HepG2 (cell line): ENCODE measurements around the gene VEGFB. TPM values are rescaled to one million over a fixed set of nuclear protein-coding genes. Genes with fewer than 3 reads are reported as not detected.

Experiments used
- CENPX ChIP-seq: sonication (generic); formaldehyde crosslinking; IDR thresholded peaks from 2 replicates; pipeline ENCODE4 v1.9.0; 2021; ENCODE audit warnings: mild to moderate bottlenecking, missing genetic modification reagents, moderate library complexity
- KMT2A ChIP-seq: sonication (generic); formaldehyde crosslinking; IDR thresholded peaks from 2 replicates; pipeline ENCODE4 v1.4.0; 2020; ENCODE audit warnings: missing genetic modification reagents
- MXD4 ChIP-seq: IDR thresholded peaks from 2 replicates; pipeline ENCODE4 v1.6.1; 2016; ENCODE audit warnings: mild to moderate bottlenecking, missing biosample characterization, missing genetic modification reagents
- NFRKB ChIP-seq: fragments of 450-650 bp; IDR thresholded peaks from 2 replicates; pipeline ENCODE4 v1.6.1; 2017
- NR1H2 ChIP-seq: sonication (generic); formaldehyde crosslinking; IDR thresholded peaks from 2 replicates; pipeline ENCODE4 v1.8.1; 2022; ENCODE audit warnings: low read depth, missing genetic modification reagents, borderline replicate concordance
- PAF1 ChIP-seq: IDR thresholded peaks from 2 replicates; pipeline ENCODE4 v1.6.1; 2016; ENCODE audit warnings: missing genetic modification reagents, missing compliant biosample characterization
- RARA ChIP-seq: IDR thresholded peaks from 2 replicates; pipeline ENCODE4 v1.6.1; 2016; ENCODE audit warnings: missing genetic modification reagents, missing compliant biosample characterization
- REXO4 ChIP-seq: sonication (generic); formaldehyde crosslinking; IDR thresholded peaks from 2 replicates; pipeline ENCODE4 v1.8.0; 2022; ENCODE audit warnings: missing genetic modification reagents, mild to moderate bottlenecking, borderline replicate concordance
- SP5 ChIP-seq: IDR thresholded peaks from 2 replicates; pipeline ENCODE4 v1.6.1; 2016; ENCODE audit warnings: low read depth, borderline replicate concordance
- ZEB1 ChIP-seq: IDR thresholded peaks from 2 replicates; pipeline ENCODE4 v1.6.1; 2012; ENCODE audit warnings: mild to moderate bottlenecking, low read depth, inconsistent platforms; ENCODE audit not compliant: insufficient replicate concordance
- ZNF251 ChIP-seq: sonication (generic); formaldehyde crosslinking; IDR thresholded peaks from 2 replicates; pipeline ENCODE4 v1.9.0; 2021; ENCODE audit warnings: mild to moderate bottlenecking, missing genetic modification reagents
- ZNF644 ChIP-seq: IDR thresholded peaks from 2 replicates; pipeline ENCODE4 v1.6.1; 2016; ENCODE audit warnings: low read depth
- polyA plus RNA-seq, 8 experiments: library from polyadenylated mRNA; depleted of rRNA in 3 of 8; stranded (reverse) in 7 of 8; unstranded in 1 of 8; fragments of >200 nt; fragmentation: Illumina TruSeq in 4 of 8; extraction: Trizol in 4 of 8; gene quantifications; 2 replicates each; pipeline versions ENCODE4 v1.2.1 to v1.2.3, GENCODE V29; 2011 to 2016; ENCODE audit warnings: low read depth in 4 of 8, missing spikeins in 1 of 8, mixed read lengths in 1 of 8; ENCODE audit not compliant: insufficient read depth in 1 of 8
- total RNA-seq, 5 experiments: library from RNA; depleted of rRNA; stranded (reverse); fragments of >200 nt; fragmentation: Illumina TruSeq; extraction: Trizol; gene quantifications; 2 replicates each; pipeline ENCODE4 v1.2.3, GENCODE V29; 2016; ENCODE audit warnings: low read depth in 1 of 5
- TF ChIP-seq, protein P1 (sequence below): sonication (generic); formaldehyde crosslinking; IDR thresholded peaks from 2 replicates; pipeline ENCODE4 v1.4.0; 2020; ENCODE audit warnings: mild to moderate bottlenecking, low read depth, missing genetic modification reagents
- TF ChIP-seq, protein P2 (sequence below): IDR thresholded peaks from 2 replicates; pipeline ENCODE4 v1.6.1; 2016; ENCODE audit warnings: missing genetic modification reagents, missing compliant biosample characterization
- TF ChIP-seq, protein P3 (sequence below), 2 experiments: fragments of 450-650 bp in 1 of 2; sonication (generic) in 1 of 2; formaldehyde crosslinking in 1 of 2; IDR thresholded peaks; 2 replicates each; pipeline versions ENCODE4 v1.6.1 to v1.8.0; 2016 to 2022; ENCODE audit warnings: antibody characterized with exemption in 1 of 2, mild to moderate bottlenecking in 1 of 2, missing genetic modification reagents in 1 of 2
- TF ChIP-seq, protein P4 (sequence below): sonication (generic); formaldehyde crosslinking; conservative IDR thresholded peaks from 2 replicates; pipeline ENCODE4 v1.8.0; 2022; ENCODE audit warnings: low read depth, missing genetic modification reagents

VEGFB gene
- total and polyA plus RNA-seq, 2 of the 13 experiments (the other 11 are each of a cell fraction or from before 2014, with no cell fraction given) = 9.0 to 11.3 TPM

DNA sequence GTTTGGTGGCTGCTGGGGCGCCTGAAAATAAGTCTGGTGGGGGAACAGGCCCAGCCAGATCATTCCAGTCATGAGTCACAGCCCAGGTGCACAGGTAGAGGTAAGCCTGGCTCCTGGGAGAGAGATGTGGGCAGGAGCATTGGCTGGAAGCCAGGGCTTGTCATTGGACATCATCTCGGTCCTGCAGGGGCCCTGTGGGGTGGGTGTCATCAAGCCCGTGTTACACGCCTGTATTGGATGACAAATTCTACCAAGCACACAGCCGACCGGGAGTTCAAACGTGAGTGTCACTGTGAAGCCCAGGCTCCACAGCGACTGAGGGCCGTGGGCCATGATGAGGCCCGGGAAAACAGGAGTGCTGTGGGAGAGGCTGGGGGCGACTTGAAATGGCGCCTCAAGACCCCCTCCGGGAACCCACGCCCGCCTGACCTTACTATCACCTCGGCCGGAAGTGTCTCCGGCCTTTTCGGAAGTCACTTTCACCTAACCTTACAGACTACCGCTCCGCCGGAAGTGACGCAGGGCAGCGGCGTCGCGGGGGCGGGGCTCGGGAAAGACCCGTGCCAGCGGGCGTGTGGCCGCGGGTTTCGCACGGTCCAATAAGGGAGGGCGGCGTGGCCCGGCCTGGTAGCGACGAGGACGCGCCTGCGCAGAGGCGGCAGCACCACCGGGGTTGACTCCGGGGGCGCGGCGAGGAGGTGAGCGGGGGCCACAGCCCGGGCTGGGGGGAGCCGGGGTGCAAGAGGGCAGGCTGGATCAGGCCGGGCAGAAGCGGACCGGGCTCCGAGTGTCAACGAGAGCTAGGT, 6.3 kb downstream of the VEGFB start, which contains the start of gene FKBP2 (continued):
- TF ChIP-seq PAF1 = no peak
- TF ChIP-seq MXD4 (CRISPR knock-in tag) = no peak
- 0 out of 2 replicates have a peak, but pooled peaks have one; percentile 36 for TF ChIP-seq KMT2A (CRISPR knock-in tag)
- TF ChIP-seq, protein P1, sequence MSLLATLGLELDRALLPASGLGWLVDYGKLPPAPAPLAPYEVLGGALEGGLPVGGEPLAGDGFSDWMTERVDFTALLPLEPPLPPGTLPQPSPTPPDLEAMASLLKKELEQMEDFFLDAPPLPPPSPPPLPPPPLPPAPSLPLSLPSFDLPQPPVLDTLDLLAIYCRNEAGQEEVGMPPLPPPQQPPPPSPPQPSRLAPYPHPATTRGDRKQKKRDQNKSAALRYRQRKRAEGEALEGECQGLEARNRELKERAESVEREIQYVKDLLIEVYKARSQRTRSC (CRISPR knock-in tag) = no peak
- TF ChIP-seq ZEB1 = peak; percentile 55
- no peak for TF ChIP-seq ZNF251 (CRISPR knock-in tag)
- TF ChIP-seq, protein P2, sequence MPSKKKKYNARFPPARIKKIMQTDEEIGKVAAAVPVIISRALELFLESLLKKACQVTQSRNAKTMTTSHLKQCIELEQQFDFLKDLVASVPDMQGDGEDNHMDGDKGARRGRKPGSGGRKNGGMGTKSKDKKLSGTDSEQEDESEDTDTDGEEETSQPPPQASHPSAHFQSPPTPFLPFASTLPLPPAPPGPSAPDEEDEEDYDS (CRISPR knock-in tag) = peak; percentile 78; the same call in 1 of the 2 replicates
- TF ChIP-seq ZNF644 (CRISPR knock-in tag) = no peak
- TF ChIP-seq, protein P3, sequence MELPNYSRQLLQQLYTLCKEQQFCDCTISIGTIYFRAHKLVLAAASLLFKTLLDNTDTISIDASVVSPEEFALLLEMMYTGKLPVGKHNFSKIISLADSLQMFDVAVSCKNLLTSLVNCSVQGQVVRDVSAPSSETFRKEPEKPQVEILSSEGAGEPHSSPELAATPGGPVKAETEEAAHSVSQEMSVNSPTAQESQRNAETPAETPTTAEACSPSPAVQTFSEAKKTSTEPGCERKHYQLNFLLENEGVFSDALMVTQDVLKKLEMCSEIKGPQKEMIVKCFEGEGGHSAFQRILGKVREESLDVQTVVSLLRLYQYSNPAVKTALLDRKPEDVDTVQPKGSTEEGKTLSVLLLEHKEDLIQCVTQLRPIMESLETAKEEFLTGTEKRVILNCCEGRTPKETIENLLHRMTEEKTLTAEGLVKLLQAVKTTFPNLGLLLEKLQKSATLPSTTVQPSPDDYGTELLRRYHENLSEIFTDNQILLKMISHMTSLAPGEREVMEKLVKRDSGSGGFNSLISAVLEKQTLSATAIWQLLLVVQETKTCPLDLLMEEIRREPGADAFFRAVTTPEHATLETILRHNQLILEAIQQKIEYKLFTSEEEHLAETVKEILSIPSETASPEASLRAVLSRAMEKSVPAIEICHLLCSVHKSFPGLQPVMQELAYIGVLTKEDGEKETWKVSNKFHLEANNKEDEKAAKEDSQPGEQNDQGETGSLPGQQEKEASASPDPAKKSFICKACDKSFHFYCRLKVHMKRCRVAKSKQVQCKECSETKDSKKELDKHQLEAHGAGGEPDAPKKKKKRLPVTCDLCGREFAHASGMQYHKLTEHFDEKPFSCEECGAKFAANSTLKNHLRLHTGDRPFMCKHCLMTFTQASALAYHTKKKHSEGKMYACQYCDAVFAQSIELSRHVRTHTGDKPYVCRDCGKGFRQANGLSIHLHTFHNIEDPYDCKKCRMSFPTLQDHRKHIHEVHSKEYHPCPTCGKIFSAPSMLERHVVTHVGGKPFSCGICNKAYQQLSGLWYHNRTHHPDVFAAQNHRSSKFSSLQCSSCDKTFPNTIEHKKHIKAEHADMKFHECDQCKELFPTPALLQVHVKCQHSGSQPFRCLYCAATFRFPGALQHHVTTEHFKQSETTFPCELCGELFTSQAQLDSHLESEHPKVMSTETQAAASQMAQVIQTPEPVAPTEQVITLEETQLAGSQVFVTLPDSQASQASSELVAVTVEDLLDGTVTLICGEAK (IDR thresholded peaks at IDR 0.05) = peak; percentile 61
- TF ChIP-seq, protein P3 (CRISPR knock-in tag; IDR thresholded peaks at IDR 0.05) = no peak
- TF ChIP-seq CENPX (CRISPR knock-in tag) = no peak
- no peak for TF ChIP-seq SP5 (CRISPR knock-in tag)
- TF ChIP-seq RARA (CRISPR knock-in tag) = peak; percentile 82
- TF ChIP-seq NFRKB = no peak
- TF ChIP-seq REXO4 (CRISPR knock-in tag) = no peak
- no peak for TF ChIP-seq NR1H2
- TF ChIP-seq, protein P4, sequence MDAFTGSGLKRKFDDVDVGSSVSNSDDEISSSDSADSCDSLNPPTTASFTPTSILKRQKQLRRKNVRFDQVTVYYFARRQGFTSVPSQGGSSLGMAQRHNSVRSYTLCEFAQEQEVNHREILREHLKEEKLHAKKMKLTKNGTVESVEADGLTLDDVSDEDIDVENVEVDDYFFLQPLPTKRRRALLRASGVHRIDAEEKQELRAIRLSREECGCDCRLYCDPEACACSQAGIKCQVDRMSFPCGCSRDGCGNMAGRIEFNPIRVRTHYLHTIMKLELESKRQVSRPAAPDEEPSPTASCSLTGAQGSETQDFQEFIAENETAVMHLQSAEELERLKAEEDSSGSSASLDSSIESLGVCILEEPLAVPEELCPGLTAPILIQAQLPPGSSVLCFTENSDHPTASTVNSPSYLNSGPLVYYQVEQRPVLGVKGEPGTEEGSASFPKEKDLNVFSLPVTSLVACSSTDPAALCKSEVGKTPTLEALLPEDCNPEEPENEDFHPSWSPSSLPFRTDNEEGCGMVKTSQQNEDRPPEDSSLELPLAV (CRISPR knock-in tag) = no peak
